Heart left ventricle (tissue), 16 donors: ENCODE measurements around the gene TCERG1. TPM values are rescaled to one million over a fixed set of nuclear protein-coding genes. Genes with fewer than 3 reads are reported as not detected.

Source experiments
- ATAC-seq, 4 donors: fragments of 200-7000 bp; cut with Tn5 transposase; one replicate each; pipeline ENCODE4 v1.9.1; 2020 to 2022; ENCODE audit warnings: moderate library complexity in 4 of 4, mild to moderate bottlenecking in 3 of 4, moderate number of reproducible peaks in 1 of 4
- DNase-seq, 5 donors: peaks; one replicate each; pipeline ENCODE4 v3.0.0-alpha.2; 2020
- H3K27ac ChIP-seq, 12 donors: fragments of 200-600 bp; sonication (generic) in 4 of 12; one replicate each; pipeline versions ENCODE4 v1.5.0 to v1.8.0; 2016 to 2022; ENCODE audit warnings: mild to moderate bottlenecking in 2 of 12
- H3K27me3 ChIP-seq, 9 donors: fragments of 200-600 bp; sonication (generic) in 2 of 9; one replicate each; pipeline versions ENCODE4 v1.5.1 to v1.8.0; 2016 to 2022; ENCODE audit warnings: mild to moderate bottlenecking in 3 of 9
- H3K36me3 ChIP-seq, 9 donors: fragments of 200-600 bp; sonication (generic) in 2 of 9; one replicate each; pipeline versions ENCODE4 v1.5.0 to v1.8.0; 2018 to 2022; ENCODE audit warnings: mild to moderate bottlenecking in 2 of 9
- H3K4me1 ChIP-seq, 12 donors: fragments of 200-600 bp; sonication (generic) in 4 of 12; one replicate each; pipeline versions ENCODE4 v1.5.0 to v1.8.0; 2016 to 2022; ENCODE audit warnings: mild to moderate bottlenecking in 3 of 12
- H3K4me3 ChIP-seq, 12 donors: fragments of 200-600 bp; sonication (generic) in 4 of 12; one replicate each; pipeline versions ENCODE4 v1.5.0 to v1.8.0; 2017 to 2022; ENCODE audit warnings: mild to moderate bottlenecking in 9 of 12, moderate library complexity in 4 of 12
- H3K9me3 ChIP-seq, 12 donors: fragments of 200-600 bp; sonication (generic) in 4 of 12; one replicate each; pipeline versions ENCODE4 v1.5.0 to v1.8.0; 2016 to 2022; ENCODE audit warnings: mild to moderate bottlenecking in 1 of 12
- POLR2A ChIP-seq, 2 donors: fragments of 450-650 bp; IDR thresholded peaks; one replicate each; pipeline ENCODE4 v1.6.1; 2017; ENCODE audit warnings: antibody characterized with exemption in 2 of 2, mild to moderate bottlenecking in 2 of 2, moderate library complexity in 2 of 2
- WGBS, 4 donors: extraction: QIAGEN DNeasy Blood & Tissue Kit in 2 of 4; methylation state at CpG; one replicate each; pipeline versions ENCODE4 v1.1.5 to v1.1.7; 2013 to 2018; 5-methylcytosine and 5-hydroxymethylcytosine counted together
- intact Hi-C, 10 donors: fragments of 100-400 bp; cut with DNase I; formaldehyde crosslinking; loops; one replicate each; pipeline versions ENCODE4 v1.11.1 to v1.14.2; 2022
- polyA plus RNA-seq, 2 donors: library from polyadenylated mRNA; stranded (reverse); fragments of 200-250 nt; gene quantifications; one replicate each; pipeline ENCODE4 v1.2.3, GENCODE V29; 2013
- total RNA-seq, 9 donors: library from RNA; depleted of rRNA in 2 of 9; stranded (reverse); fragments of >200 nt in 2 of 9; fragmentation: NEBNext Ultra II Directional in 3 of 9; extraction: Animal tissue kit (Norgen Biotek cat#: 25700) in 3 of 9; gene quantifications; one replicate each; pipeline versions ENCODE4 v1.1.0 to v1.2.4, GENCODE V29; 2016 to 2023
- TF ChIP-seq, protein P1 (sequence below), 12 donors: fragments of 200-600 bp; sonication (generic) in 4 of 12; IDR thresholded peaks; one replicate each; pipeline versions ENCODE4 v1.5.0 to v1.8.0; 2018 to 2022; ENCODE audit warnings: antibody characterized with exemption in 12 of 12, mild to moderate bottlenecking in 5 of 12
- donor health status: ischemic (EF 13 %, LVEDD 7.1; RV severe dilation, severe dysfunction).
- donor health status: healthy with polysubstance abuse.
- donor health status: DM: no; HTN: yes; CAD: no.
- donor health status: DM: no; HTN: no; CAD: no.
- donor health status: ischemic (EF 25% LVEDD 6.9; RV normal size, moderate dysfunction).
- donor health status: ischemic (EF 25% LVEDD 5.7; RV mildly dilated, moderate dysfunction).
- donor health status: healthy.
- donor health status: DM: yes; HTN: yes; CAD: no.
- donor health status: ischemic (EF 35%, LVEDD 5.7; RV mildly dilated, moderate dysfunction).
- donor health status: nonischemic (EF 11% LVEDD 7.7; RV severe dilation, severe dysfunction).
- donor health status: DM: yes; HTN: yes; CAD: no.
- donor health status: PGD.
- donor health status: ischemic (EF 29% LVEDD 5.4; RV normal size, mild dysfunction).
- donor health status: nonischemic (EF 23%, LVEDD 6.1; RV moderate dilation, normal function).

TCERG1 gene
- total and polyA plus RNA-seq, 11 donors, result 13.8 to 28.7 (median 21.6) TPM

DNA sequence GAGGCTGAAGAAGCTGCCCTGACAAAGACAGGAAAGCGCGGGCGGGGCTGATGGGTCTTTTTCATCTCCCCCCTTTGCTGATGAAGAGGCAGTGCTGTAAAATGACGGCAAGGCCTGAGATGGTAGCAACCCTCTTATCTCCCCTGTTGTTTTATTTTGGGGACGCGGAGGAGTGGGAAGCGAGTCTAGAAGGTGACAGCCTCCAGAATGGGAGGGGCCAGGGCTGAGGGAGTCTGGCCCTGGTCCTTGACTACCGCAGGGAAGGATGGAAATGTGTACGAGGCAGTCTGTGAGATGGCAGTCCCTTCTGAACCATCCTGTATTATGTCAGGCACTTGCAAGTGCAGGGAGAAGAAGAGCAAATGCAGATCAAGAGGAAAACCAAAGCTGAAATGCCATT lies 46.1 kb upstream of the TCERG1 start:
- ATAC-seq, result no peak
- TF ChIP-seq, protein P1, sequence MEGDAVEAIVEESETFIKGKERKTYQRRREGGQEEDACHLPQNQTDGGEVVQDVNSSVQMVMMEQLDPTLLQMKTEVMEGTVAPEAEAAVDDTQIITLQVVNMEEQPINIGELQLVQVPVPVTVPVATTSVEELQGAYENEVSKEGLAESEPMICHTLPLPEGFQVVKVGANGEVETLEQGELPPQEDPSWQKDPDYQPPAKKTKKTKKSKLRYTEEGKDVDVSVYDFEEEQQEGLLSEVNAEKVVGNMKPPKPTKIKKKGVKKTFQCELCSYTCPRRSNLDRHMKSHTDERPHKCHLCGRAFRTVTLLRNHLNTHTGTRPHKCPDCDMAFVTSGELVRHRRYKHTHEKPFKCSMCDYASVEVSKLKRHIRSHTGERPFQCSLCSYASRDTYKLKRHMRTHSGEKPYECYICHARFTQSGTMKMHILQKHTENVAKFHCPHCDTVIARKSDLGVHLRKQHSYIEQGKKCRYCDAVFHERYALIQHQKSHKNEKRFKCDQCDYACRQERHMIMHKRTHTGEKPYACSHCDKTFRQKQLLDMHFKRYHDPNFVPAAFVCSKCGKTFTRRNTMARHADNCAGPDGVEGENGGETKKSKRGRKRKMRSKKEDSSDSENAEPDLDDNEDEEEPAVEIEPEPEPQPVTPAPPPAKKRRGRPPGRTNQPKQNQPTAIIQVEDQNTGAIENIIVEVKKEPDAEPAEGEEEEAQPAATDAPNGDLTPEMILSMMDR (IDR thresholded peaks at IDR 0.05), result no peak
- Histone ChIP-seq H3K36me3 (no peaks in the 10 kb centered on the region), H3K4me1 (no peaks in the 10 kb centered on the region), H3K27ac (no peak overlapping the region), H3K4me3 (no peak overlapping the region), H3K27me3 (peaks cover 0 to 25% (median 5%) of the 10 kb centered on the region in 9 donors), H3K9me3 (no peaks in the 10 kb centered on the region)
- 36 to 48% (median 40%) methylated on average over 9 of the region's 9 CpGs for WGBS, 4 donors
- intact Hi-C loops, result no loop called here
- DNase-seq, result no peak

DNA sequence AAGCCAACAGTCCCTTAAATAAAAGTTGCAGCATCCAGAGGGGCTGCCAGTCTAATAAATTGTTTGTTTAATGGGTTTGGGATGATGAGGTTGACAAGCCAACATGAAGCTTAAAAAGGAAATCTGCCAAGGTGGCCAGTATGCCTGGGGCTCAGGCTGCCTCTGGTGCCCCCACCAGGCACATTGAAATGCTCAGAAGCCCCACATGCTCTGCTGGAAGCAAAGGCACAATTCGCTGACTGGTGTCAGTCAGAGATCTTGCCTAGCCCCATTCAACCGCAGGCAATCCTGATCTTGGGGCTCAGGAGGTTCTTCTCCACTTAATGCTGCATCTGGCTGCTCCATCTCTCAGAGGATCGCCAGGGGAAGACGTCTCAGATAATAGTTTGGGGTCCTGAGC lies 44.2 kb upstream of the TCERG1 start:
- peaks cover 0 to 23% (median 5%) of the 10 kb centered on the region in 9 donors for H3K27me3 ChIP-seq
- no peak for TF ChIP-seq POLR2A (IDR thresholded peaks at IDR 0.05)
- TF ChIP-seq, protein P1 (IDR thresholded peaks at IDR 0.05), result no peak
- DNase-seq (no peak), ATAC-seq (no peak)
- 43 to 64% (median 56%) methylated on average over 3 to 4 of the region's 4 CpGs for WGBS, 4 donors
- no peaks in the 10 kb centered on the region for H3K9me3 ChIP-seq
- intact Hi-C loops, result no loop called here
- H3K4me3 ChIP-seq, result no peak overlapping the region
- no peak overlapping the region for H3K27ac ChIP-seq
- H3K36me3 ChIP-seq, result no peaks in the 10 kb centered on the region
- H3K4me1 ChIP-seq, result no peaks in the 10 kb centered on the region

DNA sequence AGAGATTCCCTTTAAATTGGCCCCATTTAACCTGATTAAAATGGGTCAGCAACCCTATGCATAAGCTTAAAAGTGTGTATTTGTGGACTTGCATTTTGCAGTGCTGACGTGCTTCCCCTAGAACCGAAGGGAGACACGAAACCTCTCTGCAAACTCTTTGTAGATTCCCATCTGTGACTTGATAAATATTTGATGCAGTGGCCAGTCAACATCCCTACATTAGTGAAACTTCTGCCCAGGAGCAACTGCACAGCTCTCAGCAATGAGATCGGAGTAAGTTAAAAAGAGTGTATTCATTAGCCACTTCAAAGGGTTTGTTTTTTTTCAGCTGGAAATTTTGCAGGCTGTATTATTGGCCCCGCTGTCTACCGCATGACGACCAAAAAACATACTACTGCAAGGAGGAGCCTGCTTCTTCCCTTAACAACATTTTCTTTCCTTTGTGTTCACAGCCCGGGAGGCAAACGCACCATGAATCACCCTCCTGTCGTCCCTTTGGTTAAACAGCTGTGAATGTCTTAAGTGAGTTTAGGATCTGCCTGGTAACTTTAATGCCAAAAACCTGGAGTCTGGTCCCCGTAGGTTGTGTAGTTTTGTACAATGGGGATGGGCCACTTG lies 38.0 kb upstream of the TCERG1 start:
- intact Hi-C loops, result no loop called here
- ATAC-seq, result no peak
- no peak for TF ChIP-seq POLR2A (IDR thresholded peaks at IDR 0.05)
- TF ChIP-seq, protein P1 (IDR thresholded peaks at IDR 0.05), result no peak
- Histone ChIP-seq H3K4me1 (no peaks in the 10 kb centered on the region), H3K27me3 (peaks cover 0 to 3% (median 0%) of the 10 kb centered on the region in 9 donors), H3K9me3 (no peaks in the 10 kb centered on the region), H3K27ac (no peak overlapping the region), H3K4me3 (no peak overlapping the region), H3K36me3 (no peaks in the 10 kb centered on the region)
- no peak for DNase-seq
- 54 to 68% (median 61%) methylated on average over 10 to 11 of the region's 11 CpGs for WGBS, 4 donors

DNA sequence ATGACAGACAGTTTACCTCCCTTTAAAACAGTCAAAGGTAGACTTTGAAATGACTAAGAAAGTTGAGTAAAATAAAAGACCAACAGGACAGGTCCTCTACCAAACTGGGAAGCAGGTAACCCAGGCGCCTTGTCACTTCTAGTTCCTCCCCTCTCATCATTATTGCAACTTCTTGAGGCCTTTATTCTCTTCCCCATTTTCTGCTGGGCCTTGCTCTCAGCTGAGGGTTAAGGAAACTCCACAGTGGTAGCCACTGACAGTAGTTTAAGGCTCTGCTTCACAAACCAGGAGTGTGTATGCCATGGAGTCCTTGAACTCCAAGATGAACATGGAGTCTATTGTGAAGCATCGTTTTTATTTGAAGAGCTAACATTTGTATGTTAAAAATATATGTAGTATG lies 36.9 kb upstream of the TCERG1 start:
- H3K9me3 ChIP-seq, result no peaks in the 10 kb centered on the region
- peaks cover 0 to 3% (median 0%) of the 10 kb centered on the region in 9 donors for H3K27me3 ChIP-seq
- no peaks in the 10 kb centered on the region for H3K4me1 ChIP-seq
- 82 to 92% (median 90%) methylated on average over 2 of the region's 2 CpGs for WGBS, 4 donors
- no peak overlapping the region for H3K4me3 ChIP-seq
- H3K36me3 ChIP-seq, result no peaks in the 10 kb centered on the region
- DNase-seq, result no peak
- H3K27ac ChIP-seq, result no peak overlapping the region
- intact Hi-C loops, result no loop called here
- TF ChIP-seq POLR2A (IDR thresholded peaks at IDR 0.05), result no peak
- TF ChIP-seq, protein P1 (IDR thresholded peaks at IDR 0.05), result no peak
- no peak for ATAC-seq
